T-helper 2 cell treated with Interferon-gamma antibody and Interleukin-4, amounts not matched to agents 100 ng/mL and 5 ng/mL, for 36 hours (primary cell): ENCODE data around the gene CACNG4. TPM values are rescaled to one million over a fixed set of nuclear protein-coding genes. Genes with fewer than 3 reads are reported as not detected.

ENCODE experiments used
- intact Hi-C: fragments of 100-400 bp; cut with micrococcal nuclease; formaldehyde crosslinking; loops from one replicate; pipeline ENCODE4 v1.15.1; 2023
- total RNA-seq: library from RNA; stranded (reverse); gene quantifications from 2 replicates; pipeline ENCODE4 v1.2.3, GENCODE V29; 2022

The CACNG4 gene
- total RNA-seq, 1 donor from 2014 or later, result not detected

- intact Hi-C loops, result no loop called here
Observed at GRCh38 chr17:66944351-66945146, 20.0 kb upstream of the CACNG4 start.

DNA sequence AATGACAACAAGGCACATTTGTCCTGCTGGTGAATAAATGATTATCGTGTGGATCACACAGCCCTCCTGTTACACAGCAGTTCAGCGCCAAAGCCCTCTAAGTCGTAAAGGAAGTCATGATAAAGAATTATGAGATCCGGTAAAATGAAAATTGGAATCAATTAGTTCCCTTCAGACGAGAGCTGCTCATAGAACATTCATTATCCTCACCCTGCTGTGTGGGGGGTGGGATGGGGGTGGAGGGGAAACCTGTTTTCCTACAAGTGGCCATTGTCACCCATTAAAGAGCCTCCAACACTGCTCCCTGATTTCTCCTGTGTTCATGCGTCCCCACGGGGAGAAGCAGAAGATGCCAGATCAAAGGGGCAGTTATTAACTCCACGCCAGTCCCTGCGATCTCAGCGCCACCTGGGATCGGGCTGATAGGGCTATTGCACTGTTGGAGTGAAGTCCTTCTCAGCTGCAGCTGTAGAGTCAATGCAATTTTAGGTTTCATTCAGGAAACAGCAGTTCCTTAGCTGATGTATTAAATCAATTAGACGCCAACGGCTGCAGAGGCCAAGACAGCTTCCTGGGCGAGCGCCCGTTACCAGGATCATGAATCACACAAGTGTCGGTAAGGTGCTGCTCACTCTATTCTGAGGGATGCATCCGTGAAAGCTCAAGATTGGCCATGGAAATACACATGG lies 19.2 kb upstream of the CACNG4 start:
- intact Hi-C loops, result no loop called here

- intact Hi-C loops, result no loop called here
Observed at GRCh38 chr17:66946251-66946650, 18.3 kb upstream of the CACNG4 start.

DNA sequence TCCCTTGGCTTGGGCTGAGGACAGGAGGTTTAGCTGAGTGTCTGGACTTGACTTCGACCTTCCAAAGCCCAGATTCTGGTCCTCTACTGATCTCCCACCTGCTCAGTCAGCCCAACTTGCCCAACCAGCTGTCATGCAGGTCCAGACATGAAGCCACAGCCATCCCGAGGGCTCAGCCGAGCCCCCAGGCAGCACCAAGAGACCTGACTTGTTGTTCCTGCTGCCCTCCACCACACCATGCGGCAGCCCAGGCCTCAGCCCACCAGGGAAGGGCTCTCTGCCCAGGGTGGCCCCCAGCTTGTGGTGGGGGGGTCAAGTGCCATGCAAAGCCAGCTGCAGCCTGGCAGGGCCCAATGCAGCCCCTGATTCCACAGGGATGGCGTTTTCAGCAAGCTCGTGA lies 17.2 kb upstream of the CACNG4 start:
- intact Hi-C loops, result no loop called here

GRCh38 chr17:66948061-66948750 lies 16.3 kb upstream of the CACNG4 start:
- intact Hi-C loops, result no loop called here

DNA sequence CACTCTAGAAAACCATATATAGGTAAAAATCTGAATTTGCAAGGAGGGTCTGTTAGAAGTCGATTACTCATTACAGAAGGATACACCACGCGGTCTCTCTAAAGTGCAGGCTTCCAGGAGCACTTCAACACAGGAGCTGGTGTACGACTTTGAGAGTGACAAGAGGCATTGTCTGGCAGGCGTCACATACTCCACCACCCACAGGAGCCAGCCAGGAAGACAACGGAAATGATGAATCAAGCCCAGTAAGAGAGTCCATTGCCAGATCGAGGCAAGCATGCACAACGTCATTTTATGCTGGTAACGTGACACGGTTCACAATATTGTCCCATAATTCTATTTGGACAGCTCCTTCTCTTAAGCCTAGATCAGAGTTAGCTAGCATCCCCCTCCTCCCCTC lies 15.0 kb upstream of the CACNG4 start:
- intact Hi-C loops, result no loop called here

- intact Hi-C loops, result no loop called here
Observed at GRCh38 chr17:66950325-66950724, 14.2 kb upstream of the CACNG4 start.

DNA sequence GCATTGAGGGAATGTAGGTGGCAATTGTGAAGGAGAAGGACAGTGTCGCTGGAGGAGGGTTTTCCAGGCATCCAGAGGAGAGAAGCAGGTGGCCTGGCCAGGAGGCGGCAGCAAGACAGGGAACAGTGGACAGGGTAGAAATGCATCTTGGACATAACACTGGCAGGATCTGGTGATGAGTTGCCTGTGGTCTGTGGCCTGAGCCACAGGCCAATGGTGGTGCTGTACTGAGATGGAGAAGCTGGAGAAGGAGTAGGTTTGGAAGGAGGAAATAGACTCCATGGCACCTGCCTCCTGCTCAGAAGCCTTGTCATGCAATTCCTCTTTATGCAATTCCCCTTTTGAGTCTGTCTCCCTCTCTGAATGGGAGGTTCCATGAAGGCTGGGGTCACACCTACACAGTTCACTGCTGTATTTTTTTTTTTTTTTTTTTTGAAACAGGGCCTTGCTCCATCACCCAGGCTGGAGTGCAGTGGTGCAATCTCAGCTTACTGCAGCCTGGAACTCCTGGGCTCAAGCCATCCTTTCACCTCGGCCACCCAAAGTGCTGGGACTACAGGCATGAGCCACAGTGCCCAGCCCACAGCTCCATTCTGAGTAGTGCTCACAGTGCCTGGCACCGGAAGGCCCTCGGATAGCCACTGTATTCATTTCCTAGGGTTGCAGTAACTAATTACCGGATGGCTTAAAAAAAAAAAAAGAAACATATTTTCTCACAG lies 13.5 kb upstream of the CACNG4 start:
- intact Hi-C loops, result no loop called here

- intact Hi-C loops, result no loop called here
Observed at GRCh38 chr17:66951605-66951953, 12.9 kb upstream of the CACNG4 start.

DNA sequence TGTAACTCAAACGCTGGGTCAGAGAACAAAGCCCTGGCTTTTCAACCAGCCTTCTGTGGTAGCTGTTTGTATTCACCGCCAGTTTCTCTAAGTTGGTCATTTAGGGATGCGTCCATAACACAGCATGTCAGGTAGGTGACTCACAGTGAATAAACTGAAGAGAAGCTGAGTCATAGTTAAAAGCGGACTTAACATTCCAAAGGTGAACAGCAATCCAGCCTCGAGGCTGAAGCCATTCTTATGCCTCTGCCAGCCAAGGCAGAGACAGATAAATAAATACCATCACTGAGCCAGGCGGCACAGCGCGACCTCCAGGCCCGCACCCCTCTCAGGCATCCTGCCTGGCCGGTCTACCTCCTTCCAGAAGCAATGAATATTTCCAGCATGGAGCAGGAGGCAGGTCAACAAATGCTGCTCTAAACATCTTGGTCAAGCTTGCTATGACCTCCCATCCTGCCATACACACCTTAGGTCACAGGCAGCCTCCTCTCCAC lies 12.4 kb upstream of the CACNG4 start:
- intact Hi-C loops, result no loop called here

DNA sequence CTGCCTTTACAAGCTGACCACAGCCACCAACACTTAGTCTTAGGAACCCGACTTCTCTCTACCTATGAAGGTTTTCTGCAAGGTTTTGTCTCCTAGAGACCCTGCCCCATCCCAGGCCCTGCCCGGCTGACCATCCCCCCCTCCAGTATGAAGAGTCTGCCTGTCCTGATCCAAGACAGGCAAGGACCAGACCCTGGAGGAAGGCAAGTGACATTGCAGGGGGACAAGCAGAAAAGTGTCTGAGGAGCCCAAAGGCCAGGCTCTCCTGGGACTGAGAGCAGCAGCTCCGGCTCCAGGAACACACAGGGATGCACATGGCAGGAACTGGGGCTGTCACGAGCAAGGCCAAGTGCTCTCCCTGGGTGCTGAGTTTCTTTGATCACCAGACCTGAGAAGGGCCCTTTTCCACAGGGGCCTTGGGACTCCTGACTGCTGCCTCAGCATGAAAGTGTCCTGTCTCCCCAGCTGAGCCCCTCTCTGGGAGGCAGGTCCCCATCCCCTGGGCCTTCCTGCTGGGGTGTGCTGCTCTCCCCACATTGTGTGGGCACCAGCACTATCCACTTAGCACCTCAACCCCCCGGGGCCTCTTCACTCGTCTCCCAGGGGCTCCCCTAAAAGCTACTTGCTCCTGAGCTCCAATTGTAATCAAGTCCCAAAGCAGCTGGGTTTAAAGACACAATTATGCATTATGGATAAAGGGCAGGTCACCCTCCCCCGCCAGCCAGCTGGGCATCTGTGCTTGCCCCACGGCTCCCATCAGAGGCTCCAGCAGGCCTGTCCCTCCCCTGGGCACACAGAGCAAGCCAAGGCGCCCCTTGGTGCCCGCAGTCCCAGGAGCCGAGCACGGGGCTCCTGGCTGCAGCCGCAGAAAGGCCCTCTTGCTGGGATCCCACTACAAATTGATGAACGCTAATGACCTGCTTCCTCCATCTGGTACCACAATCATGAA lies 11.6 kb upstream of the CACNG4 start:
- intact Hi-C loops, result no loop called here

GRCh38 chr17:66953630-66954020 lies 10.9 kb upstream of the CACNG4 start:
- intact Hi-C loops, result no loop called here

GRCh38 chr17:66954632-66955031 lies 9.9 kb upstream of the CACNG4 start:
- intact Hi-C loops, result no loop called here

- intact Hi-C loops, result no loop called here
Observed at GRCh38 chr17:66955821-66956220, 8.7 kb upstream of the CACNG4 start.

GRCh38 chr17:66956941-66957340 lies 7.6 kb upstream of the CACNG4 start:
- intact Hi-C loops, result no loop called here

DNA sequence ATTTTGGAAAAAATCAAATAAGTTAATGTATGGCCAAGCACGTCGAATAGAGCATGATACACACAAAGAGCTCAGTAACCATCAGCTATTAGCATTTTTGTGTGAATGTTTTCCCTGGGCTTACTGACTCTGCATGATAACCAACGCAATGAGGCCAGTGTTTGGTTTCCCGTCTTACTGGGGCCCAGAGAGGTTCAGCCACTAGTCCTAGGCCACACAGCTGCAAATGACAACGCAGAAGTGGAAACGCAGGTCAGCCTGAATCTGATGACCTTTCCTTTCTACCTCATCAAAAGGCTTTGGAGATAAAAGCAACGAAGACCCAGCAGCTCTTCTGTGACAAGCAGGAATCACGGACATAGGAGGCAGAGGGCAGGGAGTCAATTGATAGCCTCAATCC lies 7.2 kb upstream of the CACNG4 start:
- intact Hi-C loops, result no loop called here

DNA sequence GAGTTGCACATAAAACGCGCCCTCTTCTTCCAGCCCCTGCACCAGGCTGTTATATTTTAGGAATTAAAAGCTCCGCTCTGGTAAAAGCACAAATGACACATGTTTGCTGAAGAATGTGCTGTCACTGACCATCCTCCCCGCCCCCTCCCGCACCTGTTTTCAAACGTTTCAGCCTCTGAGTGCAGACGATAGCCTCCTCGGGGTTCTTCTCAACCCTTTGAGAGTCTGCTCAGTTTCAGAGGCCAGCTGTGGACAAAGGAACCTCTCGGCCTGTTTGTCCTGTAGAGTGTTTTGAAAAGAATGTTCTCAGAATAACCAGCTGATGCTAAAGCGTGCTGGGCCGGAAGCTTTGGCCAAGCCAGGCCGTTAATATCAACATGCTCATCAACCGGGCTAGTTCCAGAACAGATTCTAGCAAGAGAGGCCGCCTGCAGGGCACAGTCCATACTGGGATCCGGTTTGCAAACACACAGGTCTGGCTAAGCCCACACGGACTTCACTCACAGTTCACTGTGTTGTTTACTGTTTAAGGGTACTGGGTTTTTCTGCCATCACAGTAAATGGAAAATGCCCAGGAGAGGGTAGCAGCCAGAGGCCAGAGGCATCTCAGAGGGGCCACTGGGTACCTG lies 6.4 kb upstream of the CACNG4 start:
- intact Hi-C loops, result no loop called here

DNA sequence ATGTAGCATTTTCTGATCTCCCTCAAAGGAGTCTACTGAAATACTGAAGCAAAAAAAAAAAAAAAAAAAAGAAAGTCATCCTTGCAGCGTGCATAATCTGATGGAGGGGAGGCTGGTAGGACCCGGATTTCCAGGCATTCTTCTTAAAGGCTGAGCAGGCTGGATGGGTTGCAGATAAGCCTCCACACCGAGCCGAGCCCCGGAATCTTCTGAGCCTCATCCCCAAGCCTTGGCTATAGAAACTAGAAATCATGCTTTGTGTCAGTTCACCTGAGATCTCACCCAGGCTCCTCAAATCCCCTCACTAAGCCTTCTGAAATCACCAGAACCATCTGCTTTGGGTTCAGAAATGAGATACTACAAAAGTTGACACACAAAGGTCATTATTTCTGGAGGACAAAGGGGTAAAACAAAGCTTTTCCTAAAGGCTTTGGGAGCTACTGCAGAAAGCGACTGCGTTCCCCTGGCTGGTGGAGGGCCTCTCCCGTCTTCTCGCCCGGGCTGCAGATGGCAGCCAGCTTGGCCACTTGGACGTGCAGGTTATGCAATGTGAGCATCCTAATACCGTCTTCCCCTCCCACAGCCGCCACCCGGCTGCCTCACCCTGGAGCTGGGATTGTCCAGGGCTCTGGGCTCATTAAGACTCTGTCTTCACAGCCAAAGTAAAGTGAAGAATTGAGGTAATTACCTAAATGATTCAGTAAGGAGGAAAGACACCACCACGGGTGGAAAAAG lies 4.7 kb upstream of the CACNG4 start:
- intact Hi-C loops, result no loop called here

GRCh38 chr17:66960613-66961012 lies 3.9 kb upstream of the CACNG4 start:
- intact Hi-C loops, result no loop called here
